MCF 10A (cell line): Measurements from ENCODE around the gene KLK13. TPM values are rescaled to one million over a fixed set of nuclear protein-coding genes. Genes with fewer than 3 reads are reported as not detected.
A peak's percentile ranks its signal among the peaks of the same experiment; 100 is the strongest.

Experiments used
- BruUV-seq: library from RNA; stranded (reverse); fragments of 400-500 nt; replicated peaks from 2 replicates; lab custom pipeline; 2021; lab: Mats Ljungman, UMichigan
- CTCF ChIA-PET: fragments of 300-600 bp; sonication (Branson Sonifier 250); formaldehyde crosslinking; extraction: SDS; loops from one replicate; lab custom pipeline; 2021; ENCODE audit warnings: antibody characterized with exemption, inconsistent platforms; lab: Yijun Ruan, JAX
- POLR2A ChIA-PET: fragments of 300-600, 350-650 bp; sonication (Branson Sonifier 250); formaldehyde crosslinking; extraction: SDS; loops from one replicate; lab custom pipeline; 2020; ENCODE audit warnings: antibody characterized with exemption, inconsistent platforms; lab: Yijun Ruan, JAX
- DNase-seq: peaks from one replicate; pipeline ENCODE4 v3.0.0-alpha.2; 2018; ENCODE audit not compliant: unreplicated experiment
- H3K27ac Mint-ChIP-seq: one replicate; pipeline ENCODE4 v1.8.0; 2022; ENCODE audit warnings: mild to moderate bottlenecking, low read depth, mixed read lengths; ENCODE audit not compliant: unreplicated experiment
- H3K27me3 Mint-ChIP-seq: one replicate; pipeline ENCODE4 v1.8.0; 2022; ENCODE audit warnings: mixed read lengths; ENCODE audit not compliant: insufficient read depth, unreplicated experiment
- H3K36me3 Mint-ChIP-seq: one replicate; pipeline ENCODE4 v1.8.0; 2022; ENCODE audit warnings: mild to moderate bottlenecking, moderate library complexity, mixed read lengths; ENCODE audit not compliant: insufficient read depth, unreplicated experiment
- H3K4me1 Mint-ChIP-seq: one replicate; pipeline ENCODE4 v1.8.0; 2022; ENCODE audit warnings: mixed read lengths; ENCODE audit not compliant: insufficient read depth, unreplicated experiment
- H3K4me3 Mint-ChIP-seq: one replicate; pipeline ENCODE4 v1.8.0; 2022; ENCODE audit warnings: mild to moderate bottlenecking, moderate library complexity, mixed read lengths; ENCODE audit not compliant: unreplicated experiment
- H3K9me3 Mint-ChIP-seq: one replicate; pipeline ENCODE4 v1.8.0; 2022; ENCODE audit warnings: mixed read lengths; ENCODE audit not compliant: unreplicated experiment
- intact Hi-C: fragments of 100-400 bp; cut with micrococcal nuclease; formaldehyde crosslinking; loops from 2 replicates; pipeline ENCODE4 v1.14.1; 2022
- total RNA-seq: library from RNA; stranded (reverse); gene quantifications from 2 replicates; pipeline ENCODE4 v1.2.3, GENCODE V29; 2022
- TF ChIP-seq, protein P1 (sequence below): fragments of 200-600 bp; IDR thresholded peaks from one replicate; pipeline ENCODE4 v1.8.0; 2022; ENCODE audit warnings: antibody characterized with exemption, mild to moderate bottlenecking; ENCODE audit not compliant: unreplicated experiment

Gene KLK13
- total RNA-seq, 1 experiment from 2014 or later, result not detected

DNA sequence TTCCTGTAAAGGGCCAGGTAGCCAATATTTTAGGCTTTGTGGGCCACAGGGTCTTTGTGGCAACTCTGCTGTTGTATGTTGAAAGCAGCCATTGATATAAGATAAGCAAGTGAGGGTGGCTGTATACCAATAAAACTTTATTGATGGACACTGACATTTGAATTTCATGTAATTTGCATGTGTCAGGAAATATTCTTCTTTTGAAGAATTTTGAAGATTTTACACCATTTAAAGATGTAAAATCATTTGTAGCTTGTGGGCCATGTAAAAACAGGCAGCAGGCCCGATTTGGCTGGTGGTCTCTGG, 45.7 kb upstream of the KLK13 start:
- Mint-ChIP-seq H3K27ac (no peak overlapping the region), H3K4me1 (peaks cover 15% of the 10 kb centered on the region), H3K4me3 (no peak overlapping the region), H3K36me3 (no peaks in the 10 kb centered on the region), H3K27me3 (no peaks in the 10 kb centered on the region), H3K9me3 (no peaks in the 10 kb centered on the region)
- POLR2A ChIA-PET, result no interaction called here
- CTCF ChIA-PET, result interaction anchor here (0.6 to 1.2 kb wide), 4 partner anchors 14 to 149 kb away, joined by 3 to 4 read pairs (median 3); no protein-coding TSS in a partner anchor
- intact Hi-C loops, result no loop called here
- TF ChIP-seq, protein P1, sequence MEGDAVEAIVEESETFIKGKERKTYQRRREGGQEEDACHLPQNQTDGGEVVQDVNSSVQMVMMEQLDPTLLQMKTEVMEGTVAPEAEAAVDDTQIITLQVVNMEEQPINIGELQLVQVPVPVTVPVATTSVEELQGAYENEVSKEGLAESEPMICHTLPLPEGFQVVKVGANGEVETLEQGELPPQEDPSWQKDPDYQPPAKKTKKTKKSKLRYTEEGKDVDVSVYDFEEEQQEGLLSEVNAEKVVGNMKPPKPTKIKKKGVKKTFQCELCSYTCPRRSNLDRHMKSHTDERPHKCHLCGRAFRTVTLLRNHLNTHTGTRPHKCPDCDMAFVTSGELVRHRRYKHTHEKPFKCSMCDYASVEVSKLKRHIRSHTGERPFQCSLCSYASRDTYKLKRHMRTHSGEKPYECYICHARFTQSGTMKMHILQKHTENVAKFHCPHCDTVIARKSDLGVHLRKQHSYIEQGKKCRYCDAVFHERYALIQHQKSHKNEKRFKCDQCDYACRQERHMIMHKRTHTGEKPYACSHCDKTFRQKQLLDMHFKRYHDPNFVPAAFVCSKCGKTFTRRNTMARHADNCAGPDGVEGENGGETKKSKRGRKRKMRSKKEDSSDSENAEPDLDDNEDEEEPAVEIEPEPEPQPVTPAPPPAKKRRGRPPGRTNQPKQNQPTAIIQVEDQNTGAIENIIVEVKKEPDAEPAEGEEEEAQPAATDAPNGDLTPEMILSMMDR, result no peak
- BruUV-seq, result no TSS peak
- DNase-seq, result no peak

DNA sequence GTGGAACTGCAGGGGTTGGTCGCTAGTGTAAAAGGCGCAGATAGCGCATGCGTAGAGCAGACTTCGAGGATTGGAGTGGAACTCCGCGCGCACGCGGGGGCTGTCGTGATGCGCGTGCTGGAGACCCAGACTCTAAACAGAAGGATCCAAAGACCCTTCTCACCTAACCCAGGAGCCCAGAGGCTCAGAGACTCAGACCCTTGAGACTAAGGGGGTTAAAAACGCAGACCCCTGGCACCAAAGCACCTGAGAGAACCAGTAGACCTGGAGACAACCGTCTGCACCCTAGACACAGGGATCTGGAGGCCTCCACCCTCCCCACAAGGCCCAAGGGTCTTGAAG, 43.9 kb upstream of the KLK13 start:
- peak overlapping the region; percentile 89 for H3K27ac Mint-ChIP-seq
- intact Hi-C loops, result loop anchor here (10.0 kb wide), 1 partner anchor 686 kb away; the partner anchor contains the start of gene FPR3
- H3K4me1 Mint-ChIP-seq, result peaks cover 21% of the 10 kb centered on the region
- POLR2A ChIA-PET, result interaction anchor here (0.6 to 0.9 kb wide), 6 partner anchors 12 to 1335 kb away, joined by 3 to 4 read pairs (median 4); no protein-coding TSS in a partner anchor
- peaks cover 2% of the 10 kb centered on the region for H3K36me3 Mint-ChIP-seq
- H3K4me3 Mint-ChIP-seq, result peak overlapping the region; percentile 77
- H3K27me3 Mint-ChIP-seq, result no peaks in the 10 kb centered on the region
- BruUV-seq, result no TSS peak
- CTCF ChIA-PET, result no interaction called here
- TF ChIP-seq, protein P1, result no peak
- no peak for DNase-seq
- no peaks in the 10 kb centered on the region for H3K9me3 Mint-ChIP-seq

DNA sequence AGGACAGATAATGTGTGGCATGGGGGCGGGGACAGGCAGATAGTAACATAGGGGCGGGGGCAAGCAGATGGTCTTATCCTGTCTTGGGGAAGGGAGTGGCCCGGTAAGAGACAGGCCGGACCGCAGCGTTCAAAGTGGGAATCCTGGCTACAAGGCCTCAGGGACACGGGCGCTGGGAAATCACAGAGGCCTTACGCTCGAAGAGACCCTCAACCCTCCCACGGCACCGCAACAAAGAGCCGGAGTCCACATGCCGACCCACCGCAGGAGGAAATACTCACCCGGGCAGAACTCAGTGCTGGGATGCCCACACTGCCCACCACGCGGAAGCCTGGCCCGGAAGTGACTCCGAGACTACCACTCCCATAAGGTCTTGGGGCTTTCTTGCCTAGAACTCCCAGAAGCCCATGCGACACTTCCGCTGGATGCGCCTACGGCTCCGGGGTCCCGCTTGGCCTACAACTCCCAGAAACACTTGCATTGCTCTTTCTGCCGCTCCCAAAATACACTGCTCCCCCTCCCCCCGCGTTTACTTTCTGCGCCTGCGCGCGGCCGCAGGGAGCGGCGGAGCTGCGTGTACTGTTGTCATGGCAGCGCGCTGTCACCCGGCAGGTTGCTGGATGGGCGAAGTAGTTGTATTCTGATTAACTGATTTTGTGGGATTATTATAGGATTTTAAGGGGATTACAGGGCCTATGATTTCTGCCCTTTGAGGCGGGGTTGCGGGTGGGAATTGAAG, 43.3 kb upstream of the KLK13 start, which contains the start of gene CTU1:
TSS of gene CTU1 (minus strand) at position 344 of the 739 bp plus-strand sequence. CDS start 3,840 bp downstream, outside the sequence.
- no peaks in the 10 kb centered on the region for H3K9me3 Mint-ChIP-seq
- H3K27ac Mint-ChIP-seq, result peak within 1 kb of the TSS; percentile 89
- peaks cover 7% of the 10 kb centered on the region for H3K36me3 Mint-ChIP-seq
- BruUV-seq, result TSS peak; percentile 42
- peak within 1 kb of the TSS; percentile 77 for H3K4me3 Mint-ChIP-seq
- H3K4me1 Mint-ChIP-seq, result peaks cover 21% of the 10 kb centered on the region
- POLR2A ChIA-PET, result interaction anchor here (0.6 to 0.9 kb wide), 6 partner anchors 12 to 1335 kb away, joined by 3 to 4 read pairs (median 4); no protein-coding TSS in a partner anchor
- peak; percentile 99 for DNase-seq
- TF ChIP-seq, protein P1, result no peak
- CTCF ChIA-PET, result no interaction called here
- no peaks in the 10 kb centered on the region for H3K27me3 Mint-ChIP-seq
- intact Hi-C loops, result loop anchor here (10.0 kb wide), 1 partner anchor 687 kb away; the partner anchor contains the start of gene FPR3

DNA sequence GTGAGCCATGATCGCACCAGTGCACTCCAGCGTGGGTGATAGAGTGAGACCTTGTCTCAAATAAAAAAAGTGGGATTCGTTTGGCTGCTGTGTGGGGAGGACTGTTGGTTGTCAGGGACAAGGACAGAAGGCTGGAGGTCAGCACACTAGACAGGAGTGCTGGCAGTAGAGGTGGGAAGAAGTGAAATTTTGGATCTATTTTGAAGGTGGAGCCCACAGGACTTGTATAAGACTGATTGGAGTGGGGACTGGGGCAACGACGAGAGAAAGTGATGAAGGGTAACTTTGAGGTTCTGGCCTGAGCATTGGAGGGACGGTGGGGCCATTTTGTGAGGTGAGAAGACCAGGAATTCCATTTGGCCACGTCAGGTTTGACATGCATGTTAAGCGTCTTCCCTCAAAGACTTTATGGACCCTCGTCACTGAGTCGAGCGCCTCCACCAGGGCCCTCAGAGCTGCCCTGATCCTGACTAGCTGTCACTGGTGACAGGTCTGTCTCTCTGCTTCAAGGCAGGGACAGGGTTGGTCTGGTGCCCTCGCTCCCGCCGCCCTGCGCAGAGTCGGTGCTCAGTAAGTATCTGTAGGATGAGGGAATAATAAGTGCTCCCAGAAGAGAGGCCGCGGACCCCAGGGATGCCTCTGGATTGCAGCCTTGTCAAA, 42.6 kb upstream of the KLK13 start:
- Mint-ChIP-seq H3K27ac (peak overlapping the region; percentile 89), H3K4me1 (peaks cover 25% of the 10 kb centered on the region), H3K27me3 (no peaks in the 10 kb centered on the region), H3K36me3 (peaks cover 14% of the 10 kb centered on the region), H3K4me3 (peak overlapping the region; percentile 77), H3K9me3 (no peaks in the 10 kb centered on the region)
- TF ChIP-seq, protein P1, result no peak
- no peak for DNase-seq
- intact Hi-C loops, result loop anchor here (10.0 kb wide), 1 partner anchor 687 kb away; the partner anchor contains the start of gene FPR3
- TSS peak; percentile 58 for BruUV-seq
- POLR2A ChIA-PET, result interaction anchor here (0.6 kb wide), 1 partner anchor 647 kb away, joined by 3 read pairs; no protein-coding TSS in a partner anchor
- CTCF ChIA-PET, result interaction anchor here (0.6 to 0.7 kb wide), 3 partner anchors 60 to 720 kb away, joined by 3 to 4 read pairs (median 3); no protein-coding TSS in a partner anchor
